Esophagus muscularis mucosa (tissue), 4 donors: ENCODE measurements around the gene DBR1. TPM values are rescaled to one million over a fixed set of nuclear protein-coding genes. Genes with fewer than 3 reads are reported as not detected.

ENCODE experiments used
- DNase-seq: peaks from one replicate; pipeline ENCODE4 v3.0.0-alpha.2; 2017; ENCODE audit errors: extremely low spot score
- H3K27ac ChIP-seq, 4 donors: fragments of 200-600 bp; sonication (generic); replicated peaks in 1 of 4; 1 replicate in 3 of 4; 2 replicates in 1 of 4; pipeline ENCODE4 v1.5.1; 2016 to 2019; ENCODE audit warnings: mild to moderate bottlenecking in 1 of 4
- H3K27me3 ChIP-seq, 4 donors: fragments of 200-600 bp; sonication (generic); one replicate each; pipeline versions ENCODE4 v1.5.1 to v1.6.0; 2016 to 2019
- H3K36me3 ChIP-seq, 4 donors: fragments of 200-600 bp; sonication (generic); one replicate each; pipeline ENCODE4 v1.5.1; 2016 to 2019
- H3K4me1 ChIP-seq, 4 donors: fragments of 200-600 bp; sonication (generic); one replicate each; pipeline ENCODE4 v1.5.1; 2016 to 2019
- H3K4me3 ChIP-seq, 4 donors: fragments of 200-600 bp; sonication (generic); 1 replicate in 2 of 4; 2 replicates in 2 of 4; pipeline ENCODE4 v1.5.1; 2016 to 2019; ENCODE audit warnings: mild to moderate bottlenecking in 4 of 4, moderate library complexity in 1 of 4
- H3K9me3 ChIP-seq, 4 donors: fragments of 200-600 bp; sonication (generic); 1 replicate in 3 of 4; 2 replicates in 1 of 4; pipeline ENCODE4 v1.5.1; 2016 to 2019
- EP300 ChIP-seq: sonication (generic); formaldehyde crosslinking; IDR thresholded peaks from one replicate; pipeline ENCODE4 v1.6.1; 2017; ENCODE audit warnings: antibody characterized with exemption
- POLR2A ChIP-seq: fragments of 450-650 bp; IDR thresholded peaks from one replicate; pipeline ENCODE4 v1.6.1; 2017; ENCODE audit warnings: antibody characterized with exemption, moderate library complexity, mild to moderate bottlenecking, low read depth
- POLR2AphosphoS5 ChIP-seq, 2 donors: sonication (generic); formaldehyde crosslinking; IDR thresholded peaks; one replicate each; pipeline ENCODE4 v1.6.1; 2017; ENCODE audit warnings: antibody characterized with exemption in 2 of 2
- WGBS: methylation state at CpG from one replicate; pipeline ENCODE4 v1.1.5; 2018; 5-methylcytosine and 5-hydroxymethylcytosine counted together
- intact Hi-C: fragments of 100-400 bp; cut with DNase I; formaldehyde crosslinking; loops from one replicate; pipeline ENCODE4 v1.15.1; 2023
- total RNA-seq, 4 donors: library from RNA; depleted of rRNA; stranded (reverse); fragments of >200 nt; gene quantifications; one replicate each; pipeline versions ENCODE4 v1.1.0 to v1.2.1, GENCODE V29; 2016
- TF ChIP-seq, protein P1 (sequence below), 3 experiments: fragments of 200-600 bp in 2 of 3; fragments of 450-650 bp in 1 of 3; sonication (generic) in 2 of 3; IDR thresholded peaks; one replicate each; pipeline ENCODE4 v1.5.1; 2017 to 2019; ENCODE audit warnings: antibody characterized with exemption in 3 of 3, mild to moderate bottlenecking in 2 of 3, moderate library complexity in 1 of 3

DBR1 gene
- total RNA-seq, 4 donors from 2014 or later: 10.4 to 12.7 (median 11.7) TPM

- intact Hi-C loops: no loop called here
- DNase-seq: no peak
- Histone ChIP-seq H3K4me3 (no peak overlapping the region), H3K27ac (no peak overlapping the region), H3K36me3 (peaks cover 0 to 11% (median 3%) of the 10 kb centered on the region in 4 donors), H3K4me1 (peaks cover 2 to 26% (median 17%) of the 10 kb centered on the region in 4 donors), H3K9me3 (no peaks in the 10 kb centered on the region), H3K27me3 (no peaks in the 10 kb centered on the region)
- TF ChIP-seq, protein P1, sequence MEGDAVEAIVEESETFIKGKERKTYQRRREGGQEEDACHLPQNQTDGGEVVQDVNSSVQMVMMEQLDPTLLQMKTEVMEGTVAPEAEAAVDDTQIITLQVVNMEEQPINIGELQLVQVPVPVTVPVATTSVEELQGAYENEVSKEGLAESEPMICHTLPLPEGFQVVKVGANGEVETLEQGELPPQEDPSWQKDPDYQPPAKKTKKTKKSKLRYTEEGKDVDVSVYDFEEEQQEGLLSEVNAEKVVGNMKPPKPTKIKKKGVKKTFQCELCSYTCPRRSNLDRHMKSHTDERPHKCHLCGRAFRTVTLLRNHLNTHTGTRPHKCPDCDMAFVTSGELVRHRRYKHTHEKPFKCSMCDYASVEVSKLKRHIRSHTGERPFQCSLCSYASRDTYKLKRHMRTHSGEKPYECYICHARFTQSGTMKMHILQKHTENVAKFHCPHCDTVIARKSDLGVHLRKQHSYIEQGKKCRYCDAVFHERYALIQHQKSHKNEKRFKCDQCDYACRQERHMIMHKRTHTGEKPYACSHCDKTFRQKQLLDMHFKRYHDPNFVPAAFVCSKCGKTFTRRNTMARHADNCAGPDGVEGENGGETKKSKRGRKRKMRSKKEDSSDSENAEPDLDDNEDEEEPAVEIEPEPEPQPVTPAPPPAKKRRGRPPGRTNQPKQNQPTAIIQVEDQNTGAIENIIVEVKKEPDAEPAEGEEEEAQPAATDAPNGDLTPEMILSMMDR (IDR thresholded peaks at IDR 0.05): no peak
- TF ChIP-seq POLR2A (no peak), POLR2AphosphoS5 (IDR thresholded peaks at IDR 0.05) (no peak), EP300 (no peak)
- 95% methylated on average over 7 of the region's 7 CpGs for WGBS
Measured at GRCh38 chr3:138213398-138214085, 38.8 kb upstream of the DBR1 start.

GRCh38 chr3:138210528-138210927, 35.8 kb upstream of the DBR1 start:
- no peak overlapping the region for H3K4me3 ChIP-seq
- intact Hi-C loops: no loop called here
- H3K27ac ChIP-seq: no peak overlapping the region
- H3K4me1 ChIP-seq: peaks cover 10 to 22% (median 17%) of the 10 kb centered on the region in 4 donors
- TF ChIP-seq, protein P1 (IDR thresholded peaks at IDR 0.05): no peak
- no peak for TF ChIP-seq POLR2AphosphoS5 (IDR thresholded peaks at IDR 0.05)
- no peak for TF ChIP-seq POLR2A
- no peak for TF ChIP-seq EP300
- H3K36me3 ChIP-seq: peaks cover 0 to 15% (median 3%) of the 10 kb centered on the region in 4 donors
- no peaks in the 10 kb centered on the region for H3K9me3 ChIP-seq
- no peak for DNase-seq
- no peaks in the 10 kb centered on the region for H3K27me3 ChIP-seq
- 74% methylated on average over 3 of the region's 3 CpGs for whole genome bisulfite sequencing

- Histone ChIP-seq H3K27ac (no peak overlapping the region), H3K27me3 (no peaks in the 10 kb centered on the region), H3K36me3 (peaks cover 0 to 4% (median 0%) of the 10 kb centered on the region in 4 donors), H3K9me3 (no peaks in the 10 kb centered on the region), H3K4me1 (peaks cover 27 to 47% (median 42%) of the 10 kb centered on the region in 4 donors), H3K4me3 (no peak overlapping the region)
- intact Hi-C loops: no loop called here
- WGBS: 97% methylated on average over 2 of the region's 2 CpGs
- no peak for TF ChIP-seq EP300
- no peak for TF ChIP-seq POLR2A
- TF ChIP-seq POLR2AphosphoS5 (IDR thresholded peaks at IDR 0.05): no peak
- TF ChIP-seq, protein P1 (IDR thresholded peaks at IDR 0.05): no peak
- no peak for DNase-seq
Measured at GRCh38 chr3:138206196-138206595, 31.5 kb upstream of the DBR1 start.

GRCh38 chr3:138205527-138205926, 30.8 kb upstream of the DBR1 start:
- Histone ChIP-seq H3K4me3 (no peak overlapping the region), H3K9me3 (no peaks in the 10 kb centered on the region), H3K36me3 (peaks cover 0 to 4% (median 0%) of the 10 kb centered on the region in 4 donors), H3K27ac (no peak overlapping the region), H3K27me3 (no peaks in the 10 kb centered on the region), H3K4me1 (peaks cover 27 to 45% (median 38%) of the 10 kb centered on the region in 4 donors)
- TF ChIP-seq, protein P1 (IDR thresholded peaks at IDR 0.05): no peak
- TF ChIP-seq POLR2AphosphoS5 (IDR thresholded peaks at IDR 0.05): no peak
- no peak for TF ChIP-seq EP300
- no peak for TF ChIP-seq POLR2A
- DNase-seq: no peak
- intact Hi-C loops: no loop called here
- 72% methylated on average over 5 of the region's 5 CpGs for WGBS
